ENCODE results near the gene DMRTC2.

The DMRTC2 gene

GRCh38 chr19:41886761-41887710, 42.2 kb downstream of the DMRTC2 start:
- in situ Hi-C loops (cut with MboI; ENCODE audit: low pct_unique_long_range_greater_than_20kb, low sequenced_read_pairs, unreplicated experiment) = no loop called here
- no peak for TF ChIP-seq CTCF (IDR thresholded peaks at IDR 0.05; ENCODE audit: extremely low read depth, insufficient read depth, missing control alignments)
- DNase-seq (ENCODE audit: low spot score) = peak; percentile 78

DNA sequence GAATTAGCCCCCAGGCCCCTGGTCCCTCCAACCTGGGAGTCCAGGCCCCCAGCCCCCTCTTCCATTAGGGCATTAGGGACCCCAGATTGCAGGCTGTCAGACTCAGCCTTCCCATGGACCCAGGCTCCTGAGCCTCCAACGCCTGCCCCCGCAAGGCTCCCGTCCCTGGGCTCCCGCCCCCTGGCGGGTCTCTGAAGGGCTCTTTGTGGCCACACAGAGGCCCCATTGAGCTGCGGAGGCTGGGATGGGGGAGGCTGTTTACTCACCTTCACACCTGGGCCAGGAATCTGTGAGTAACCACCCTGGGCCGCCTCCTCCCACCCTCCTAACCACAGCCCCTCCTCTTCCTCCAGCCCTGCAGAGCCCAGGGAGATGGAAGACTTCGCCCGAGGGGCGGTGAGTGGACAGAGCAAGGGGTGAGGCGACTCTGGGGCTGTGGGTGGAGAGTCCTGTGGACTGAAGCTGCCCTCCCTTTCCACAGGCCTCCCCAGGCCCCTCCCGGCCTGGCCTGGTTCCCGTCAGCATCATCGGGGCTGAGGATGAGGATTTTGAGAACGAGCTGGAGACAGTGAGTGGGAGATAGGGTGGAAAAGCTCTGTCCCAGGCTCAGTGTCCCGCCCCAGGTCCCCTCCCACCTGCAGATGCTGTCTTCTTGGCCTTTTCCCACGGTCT, 43.0 kb downstream of the DMRTC2 start:
- DNase-seq (ENCODE audit: low spot score) = peak; percentile 73

GRCh38 chr19:41888926-41889325, 44.1 kb downstream of the DMRTC2 start:
- in situ Hi-C loops (cut with MboI; ENCODE audit: low pct_unique_long_range_greater_than_20kb, low sequenced_read_pairs, unreplicated experiment) = no loop called here
- no peak for TF ChIP-seq CTCF (IDR thresholded peaks at IDR 0.05; ENCODE audit: extremely low read depth, insufficient read depth, missing control alignments)
- no peak for DNase-seq (ENCODE audit: low spot score)

More for the DNA sequence above, 43.0 kb downstream of the DMRTC2 start:
- in situ Hi-C loops (cut with MboI; ENCODE audit: low pct_unique_long_range_greater_than_20kb, low sequenced_read_pairs, unreplicated experiment) = no loop called here
- TF ChIP-seq CTCF (IDR thresholded peaks at IDR 0.05; ENCODE audit: extremely low read depth, insufficient read depth, missing control alignments) = peak; percentile 52

GRCh38 chr19:41889896-41890295, 45.1 kb downstream of the DMRTC2 start:
- no peak for DNase-seq (ENCODE audit: low spot score)
- no peak for TF ChIP-seq CTCF (IDR thresholded peaks at IDR 0.05; ENCODE audit: extremely low read depth, insufficient read depth, missing control alignments)
- in situ Hi-C loops (cut with MboI; ENCODE audit: low pct_unique_long_range_greater_than_20kb, low sequenced_read_pairs, unreplicated experiment) = no loop called here

GRCh38 chr19:41890936-41891335, 46.1 kb downstream of the DMRTC2 start:
- no peak for DNase-seq (ENCODE audit: low spot score)
- no peak for TF ChIP-seq CTCF (IDR thresholded peaks at IDR 0.05; ENCODE audit: extremely low read depth, insufficient read depth, missing control alignments)
- in situ Hi-C loops (cut with MboI; ENCODE audit: low pct_unique_long_range_greater_than_20kb, low sequenced_read_pairs, unreplicated experiment) = no loop called here

DNA sequence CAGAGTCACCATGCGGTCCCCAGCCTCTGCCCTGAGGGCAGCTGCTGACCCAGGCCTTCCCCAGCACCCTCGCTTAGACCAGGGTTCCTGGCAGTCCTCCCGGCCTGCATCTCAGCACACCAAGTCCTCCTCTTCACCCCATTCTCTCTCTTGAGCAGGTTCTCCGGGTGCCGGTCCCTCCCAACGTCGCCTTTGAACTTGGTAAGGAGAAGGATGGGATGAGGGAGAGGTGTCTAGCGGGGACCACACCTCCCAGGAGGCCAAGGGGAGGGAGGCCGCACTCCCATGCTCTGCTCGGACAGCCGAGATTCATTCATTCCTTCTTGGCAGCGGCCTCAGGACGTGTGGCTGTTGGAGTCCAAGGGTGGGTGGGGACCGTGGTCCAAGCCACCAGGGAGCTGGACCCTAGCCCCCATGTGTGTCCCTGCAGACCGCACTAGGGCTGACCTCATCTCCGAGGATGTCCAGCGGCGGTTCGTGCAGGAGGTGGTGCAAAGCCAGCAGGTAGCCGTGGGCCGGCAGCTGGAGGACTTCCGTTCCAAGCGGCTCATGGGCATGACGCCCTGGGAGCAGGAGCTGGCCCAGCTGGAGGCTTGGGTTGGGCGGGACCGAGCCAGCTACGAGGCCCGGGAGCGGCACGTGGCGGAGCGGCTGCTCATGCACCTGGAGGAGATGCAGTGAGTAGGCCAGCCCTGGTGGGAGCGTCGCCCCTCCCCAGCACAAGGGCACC, 47.5 kb downstream of the DMRTC2 start:
- in situ Hi-C loops (cut with MboI; ENCODE audit: low pct_unique_long_range_greater_than_20kb, low sequenced_read_pairs, unreplicated experiment) = no loop called here

More for the DNA sequence above, 47.5 kb downstream of the DMRTC2 start:
- DNase-seq (ENCODE audit: low spot score) = no peak
- no peak for TF ChIP-seq CTCF (IDR thresholded peaks at IDR 0.05; ENCODE audit: extremely low read depth, insufficient read depth, missing control alignments)
